ENCODE data around the gene KLK15. TPM values are rescaled to one million over a fixed set of nuclear protein-coding genes. Genes with fewer than 3 reads are reported as not detected.
A peak's percentile ranks its signal among the peaks of the same experiment; 100 is the strongest.

The KLK15 gene
- total RNA-seq, 2 donors from 2014 or later = not detected

- no peak overlapping the region for H3K4me3 ChIP-seq (ENCODE audit: low read length)
- peaks cover 86% of the 10 kb centered on the region for H3K27me3 Mint-ChIP-seq (ENCODE audit: insufficient read depth)
- no peaks in the 10 kb centered on the region for H3K9me3 Mint-ChIP-seq
- H3K4me3 Mint-ChIP-seq = no peak overlapping the region
- no peak for DNase-seq
- H3K27me3 ChIP-seq (ENCODE audit: control insufficient read depth, insufficient read depth, low read length, poor library complexity, severe bottlenecking) = peaks cover 55% of the 10 kb centered on the region
- no peaks in the 10 kb centered on the region for H3K36me3 Mint-ChIP-seq (ENCODE audit: low read depth)
- 86 to 95% methylated on average over 4 of the region's 4 CpGs for WGBS, 2 experiments (ENCODE audit: insufficient coverage in 1 of 2, insufficient read length in 1 of 2)
- H3K9ac ChIP-seq (ENCODE audit: extremely low read depth, low read length, poor library complexity, severe bottlenecking) = no peak overlapping the region
- no peak overlapping the region for H3K27ac Mint-ChIP-seq
- no peak for TF ChIP-seq CTCF (conservative IDR thresholded peaks at IDR 0.05)
- no peaks in the 10 kb centered on the region for H3K36me3 ChIP-seq (ENCODE audit: control insufficient read depth, insufficient read depth, low read length)
- H3K4me1 ChIP-seq (ENCODE audit: control insufficient read depth, insufficient read depth, low read length) = no peaks in the 10 kb centered on the region
- peaks cover 20% of the 10 kb centered on the region for H3K4me1 Mint-ChIP-seq
- H3K9me3 ChIP-seq (ENCODE audit: control insufficient read depth, low read length) = no peaks in the 10 kb centered on the region
- H3K27ac ChIP-seq (ENCODE audit: low read depth, low read length) = no peak overlapping the region
These were observed 12.1 kb downstream of the KLK15 start for GRCh38 chr19:50821248-50821612.

- TF ChIP-seq CTCF (conservative IDR thresholded peaks at IDR 0.05) = no peak
- no peak overlapping the region for H3K27ac ChIP-seq (ENCODE audit: low read depth, low read length)
- Mint-ChIP-seq H3K4me1 (peaks cover 20% of the 10 kb centered on the region), H3K4me3 (peak overlapping the region; percentile 18), H3K27me3 (ENCODE audit: insufficient read depth) (peaks cover 86% of the 10 kb centered on the region), H3K9me3 (no peaks in the 10 kb centered on the region), H3K36me3 (ENCODE audit: low read depth) (no peaks in the 10 kb centered on the region), H3K27ac (no peak overlapping the region)
- H3K27me3 ChIP-seq (ENCODE audit: control insufficient read depth, insufficient read depth, low read length, poor library complexity, severe bottlenecking) = peaks cover 58% of the 10 kb centered on the region
- H3K9ac ChIP-seq (ENCODE audit: extremely low read depth, low read length, poor library complexity, severe bottlenecking) = no peak overlapping the region
- H3K4me1 ChIP-seq (ENCODE audit: control insufficient read depth, insufficient read depth, low read length) = no peaks in the 10 kb centered on the region
- H3K9me3 ChIP-seq (ENCODE audit: control insufficient read depth, low read length) = no peaks in the 10 kb centered on the region
- no peaks in the 10 kb centered on the region for H3K36me3 ChIP-seq (ENCODE audit: control insufficient read depth, insufficient read depth, low read length)
- peak; percentile 73 for DNase-seq
- no peak overlapping the region for H3K4me3 ChIP-seq (ENCODE audit: low read length)
- 35 to 44% methylated on average over 7 to 20 of the region's 21 CpGs for WGBS, 2 experiments (ENCODE audit: insufficient coverage in 1 of 2, insufficient read length in 1 of 2)
These were observed 12.7 kb downstream of the KLK15 start for GRCh38 chr19:50820549-50821247.

GRCh38 chr19:50820086-50820485 is 13.3 kb downstream of the KLK15 start:
- Histone ChIP-seq H3K4me3 (ENCODE audit: low read length) (no peak overlapping the region), H3K27me3 (ENCODE audit: control insufficient read depth, insufficient read depth, low read length, poor library complexity, severe bottlenecking) (peaks cover 58% of the 10 kb centered on the region), H3K27ac (ENCODE audit: low read depth, low read length) (no peak overlapping the region), H3K9me3 (ENCODE audit: control insufficient read depth, low read length) (no peaks in the 10 kb centered on the region), H3K9ac (ENCODE audit: extremely low read depth, low read length, poor library complexity, severe bottlenecking) (no peak overlapping the region), H3K4me1 (ENCODE audit: control insufficient read depth, insufficient read depth, low read length) (no peaks in the 10 kb centered on the region), H3K36me3 (ENCODE audit: control insufficient read depth, insufficient read depth, low read length) (no peaks in the 10 kb centered on the region)
- H3K27me3 Mint-ChIP-seq (ENCODE audit: insufficient read depth) = peaks cover 91% of the 10 kb centered on the region
- H3K9me3 Mint-ChIP-seq = no peaks in the 10 kb centered on the region
- WGBS, 2 experiments (ENCODE audit: insufficient coverage in 1 of 2, insufficient read length in 1 of 2) = 46 to 50% methylated on average over 12 to 15 of the region's 15 CpGs
- no peaks in the 10 kb centered on the region for H3K36me3 Mint-ChIP-seq (ENCODE audit: low read depth)
- peaks cover 20% of the 10 kb centered on the region for H3K4me1 Mint-ChIP-seq
- DNase-seq = peak; percentile 60
- no peak for TF ChIP-seq CTCF (conservative IDR thresholded peaks at IDR 0.05)
- peak overlapping the region; percentile 18 for H3K4me3 Mint-ChIP-seq
- no peak overlapping the region for H3K27ac Mint-ChIP-seq
